ENCODE data around the gene IDE.
"Not testable (repeated sequence)": the region's sequence is repeated elsewhere in the genome, so short reads cannot be mapped to it uniquely, and the experiment has no call there.

Gene IDE

DNA sequence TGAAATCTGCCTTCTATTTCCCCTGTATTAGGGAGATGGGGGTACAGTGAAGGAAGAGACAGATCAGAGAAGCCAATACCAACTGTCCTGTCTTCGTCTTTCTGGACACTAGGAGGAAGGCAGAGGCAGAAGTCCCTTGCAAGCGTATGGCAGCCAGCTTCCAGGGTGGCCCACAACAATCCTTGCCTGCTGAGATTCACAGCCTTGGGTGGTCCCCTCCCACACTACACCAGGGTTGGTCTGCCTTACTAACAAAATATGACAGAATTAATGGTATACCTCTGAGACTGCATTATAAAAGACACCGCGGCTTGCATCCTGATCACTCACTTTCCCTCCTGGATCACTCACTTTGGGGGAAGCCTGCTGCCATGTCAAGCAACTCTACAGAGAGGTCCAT is 90.4 kb downstream of the IDE start:
- DNase-seq: no peak

DNA sequence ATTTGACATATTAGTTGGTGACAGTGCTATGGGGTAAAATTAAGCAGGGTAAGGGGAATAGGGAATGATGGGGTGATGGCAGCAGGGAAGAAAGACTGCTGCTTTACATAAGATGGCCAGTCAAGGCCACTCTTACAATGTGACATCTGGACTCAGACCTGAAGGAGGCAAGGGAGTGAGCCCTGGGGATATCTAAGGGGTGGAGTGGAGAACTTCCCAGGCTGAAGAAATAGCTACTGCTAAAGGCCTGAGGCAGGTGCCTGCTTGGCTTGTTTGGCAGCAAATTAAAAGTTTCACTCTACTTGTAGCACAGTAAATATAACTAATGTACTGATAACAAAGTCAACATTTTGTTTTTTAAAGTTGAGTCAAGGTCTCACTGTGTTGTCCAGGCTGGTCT is 93.5 kb downstream of the IDE start:
- no peak for DNase-seq

DNA sequence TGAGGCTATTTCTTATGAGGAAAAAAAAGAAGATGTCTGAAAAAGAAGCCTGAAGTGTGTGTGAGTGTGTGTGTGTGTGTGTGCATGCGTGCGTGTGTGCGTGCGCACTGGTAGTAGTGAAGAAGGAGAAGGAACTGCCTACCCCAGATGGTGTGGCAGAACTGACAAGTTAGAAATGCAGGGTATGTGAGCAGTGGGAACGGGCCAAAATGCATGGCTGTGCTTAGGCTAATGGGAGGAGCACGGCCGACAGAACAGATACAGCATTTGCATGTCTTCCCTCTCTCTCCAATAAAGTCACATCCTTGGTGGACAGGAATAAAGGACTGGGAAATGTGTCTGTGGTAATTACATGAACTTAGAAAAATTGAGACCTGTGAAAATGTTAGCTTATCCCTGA is 94.3 kb downstream of the IDE start:
- no peak for DNase-seq

GRCh38 chr10:92478536-92478935 is 95.4 kb downstream of the IDE start:
- DNase-seq: no peak

GRCh38 chr10:92475357-92475868 is 98.5 kb downstream of the IDE start:
- no peak for DNase-seq

DNA sequence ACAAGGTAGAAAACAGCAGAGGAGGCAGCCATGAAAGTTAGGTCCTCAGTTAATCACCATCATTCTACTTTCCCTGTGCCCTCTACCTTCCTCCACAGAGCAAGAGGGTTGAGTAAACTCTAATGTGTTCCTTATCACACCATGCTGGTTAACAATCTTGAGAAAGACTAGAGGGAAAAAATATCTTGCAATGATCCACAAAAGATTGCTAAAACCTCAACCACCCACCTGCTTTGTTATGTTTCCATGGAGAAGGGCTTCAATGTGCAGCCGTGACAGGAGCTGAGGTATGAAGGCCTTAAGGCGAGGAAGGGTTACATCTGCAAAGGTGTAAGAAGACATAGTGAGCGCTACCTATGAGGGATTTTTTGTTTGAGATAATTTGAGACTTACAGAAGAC is 103.9 kb downstream of the IDE start:
- DNase-seq: no peak

DNA sequence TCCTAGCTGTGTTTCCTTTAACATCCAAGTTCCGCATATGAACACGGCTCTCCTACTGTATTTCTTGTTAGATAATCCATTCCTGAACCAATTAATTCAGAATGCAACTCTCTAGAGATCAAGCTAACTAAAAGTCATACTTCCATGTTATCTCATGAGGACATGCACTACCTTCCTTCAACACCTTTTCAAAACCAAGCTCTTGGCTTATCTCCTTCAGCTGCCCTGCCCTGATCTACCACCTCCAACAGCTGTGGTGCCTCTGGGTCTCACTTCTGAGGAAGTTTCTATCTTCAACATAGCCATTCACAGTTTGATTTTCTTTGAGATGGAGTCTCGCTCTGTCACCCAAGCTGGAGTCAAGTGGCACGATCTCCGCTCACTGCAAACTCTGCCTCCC is 109.5 kb downstream of the IDE start:
- no peak for DNase-seq

DNA sequence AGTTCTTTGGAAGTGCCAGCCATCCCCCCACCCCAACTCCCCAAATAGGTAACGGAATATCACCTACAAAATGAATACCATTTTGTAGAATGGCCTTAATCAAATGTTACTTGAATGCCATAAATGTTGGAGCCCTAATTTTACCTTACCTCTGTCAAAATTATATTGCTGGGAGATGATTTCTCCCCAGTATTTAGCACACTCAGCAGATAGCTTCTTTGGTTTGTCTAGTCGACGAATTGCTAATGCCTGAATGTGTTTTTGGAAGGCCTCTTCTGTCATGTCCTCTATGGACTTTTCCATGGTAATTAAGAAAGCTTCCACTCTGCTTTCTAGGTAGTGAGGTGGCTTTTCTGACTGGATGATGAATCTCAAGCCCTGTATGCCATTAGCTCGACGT is 110.3 kb downstream of the IDE start:
- DNase-seq: no peak

GRCh38 chr10:92454955-92455354 is 118.9 kb downstream of the IDE start:
- DNase-seq: not testable (repeated sequence)

GRCh38 chr10:92452313-92452712 is 121.6 kb downstream of the IDE start:
- no peak for DNase-seq

DNA sequence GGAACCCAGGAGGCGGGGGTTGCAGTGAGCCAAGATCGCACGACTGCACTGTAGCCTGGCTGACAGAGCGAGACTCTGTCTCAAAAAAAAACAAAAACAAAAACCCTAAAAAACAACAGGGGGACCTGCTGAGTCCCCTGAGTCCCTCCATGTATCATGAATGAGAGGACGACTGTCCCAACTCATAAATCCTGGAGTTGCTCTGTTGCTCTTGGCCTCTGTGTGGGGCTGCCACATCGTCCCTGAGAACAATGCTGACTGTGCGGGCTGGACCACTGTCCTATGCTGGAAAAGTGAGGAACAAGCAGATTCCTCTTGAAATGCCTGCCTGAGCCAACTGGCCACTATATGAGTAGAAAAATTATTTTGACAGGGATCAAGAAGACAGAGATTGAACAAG is 122.5 kb downstream of the IDE start:
- no peak for DNase-seq

DNA sequence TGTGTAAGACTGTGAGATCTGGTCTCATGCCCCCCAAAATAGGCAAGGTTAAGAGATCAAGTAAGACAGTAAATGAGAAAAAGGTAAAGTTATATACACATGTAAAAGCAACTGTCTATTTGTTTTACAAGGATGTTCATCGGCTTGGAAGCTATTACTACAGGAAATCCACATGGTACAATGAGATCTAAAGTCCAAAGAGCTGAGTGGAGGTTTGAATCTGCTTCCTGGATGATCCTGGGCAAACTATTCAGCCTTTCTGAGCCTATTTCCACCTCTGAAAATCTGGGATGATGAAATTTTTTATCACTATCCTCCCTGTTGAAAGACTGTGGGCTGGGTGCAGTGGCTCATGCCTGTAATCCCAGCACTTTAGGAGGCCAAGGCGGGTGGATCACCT is 123.0 kb downstream of the IDE start:
- DNase-seq: no peak

- no peak for DNase-seq
Observed at GRCh38 chr10:92440578-92440977, 133.3 kb downstream of the IDE start.

DNA sequence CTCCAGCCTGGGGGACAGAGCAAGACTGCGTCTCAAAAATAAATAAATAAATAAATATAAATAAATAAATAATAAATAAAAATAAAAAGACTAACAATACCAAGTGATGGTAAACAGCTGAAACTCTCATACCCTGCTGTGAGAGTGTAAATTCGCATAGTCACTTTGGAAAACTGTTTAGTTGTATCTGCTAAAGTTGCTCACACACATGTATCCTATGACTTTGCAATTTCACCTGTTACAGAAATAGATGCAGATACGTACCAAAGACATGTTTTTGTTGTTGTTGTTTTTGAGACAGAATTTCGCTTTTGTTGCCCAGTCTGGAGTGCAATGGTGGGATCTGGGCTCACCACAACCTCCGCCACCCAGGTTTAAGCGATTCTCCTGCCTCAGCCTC is 135.7 kb downstream of the IDE start:
- no peak for DNase-seq

DNA sequence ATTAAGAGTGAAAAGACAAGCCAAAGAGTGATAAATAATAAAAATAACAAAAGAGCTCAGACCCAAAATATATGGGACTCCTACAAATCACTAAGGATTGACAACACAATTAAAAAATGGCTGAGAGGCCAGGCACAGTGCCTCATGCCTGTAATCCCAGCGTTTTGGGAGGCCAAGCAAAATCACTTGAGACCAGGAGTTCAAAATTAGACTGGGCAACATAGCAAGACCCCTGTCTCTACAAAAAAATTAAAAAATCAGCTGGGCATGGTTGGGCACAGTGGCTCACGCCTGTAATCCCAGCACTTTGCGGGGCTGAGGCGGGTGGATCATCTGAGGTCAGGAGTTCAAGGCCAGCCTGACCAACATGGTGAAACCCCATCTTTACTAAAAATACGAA is 137.3 kb downstream of the IDE start:
- DNase-seq: no peak

DNA sequence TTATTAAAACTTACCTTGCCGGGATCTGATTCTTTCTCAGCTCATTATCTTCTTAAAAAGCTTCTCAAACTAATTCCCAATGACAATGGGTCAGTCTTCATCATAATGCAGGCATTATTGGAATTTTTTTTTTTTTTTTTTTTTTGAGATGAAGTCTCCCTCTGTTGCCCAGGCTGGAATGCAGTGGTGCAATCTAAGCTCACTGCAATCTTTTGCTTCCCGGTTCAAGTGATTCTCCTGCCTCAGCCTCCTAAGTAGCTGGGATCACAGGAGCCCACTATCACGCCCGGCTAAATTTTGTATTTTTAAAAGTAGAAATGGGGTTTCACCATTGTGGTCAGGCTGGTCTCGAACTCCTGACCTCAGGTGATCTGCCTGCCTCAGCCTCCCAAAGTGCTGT is 137.8 kb downstream of the IDE start:
- not testable (repeated sequence) for DNase-seq

GRCh38 chr10:92434385-92434784 is 139.5 kb downstream of the IDE start:
- DNase-seq: no peak

- DNase-seq: no peak
Observed at GRCh38 chr10:92432596-92432995, 141.3 kb downstream of the IDE start.

DNA sequence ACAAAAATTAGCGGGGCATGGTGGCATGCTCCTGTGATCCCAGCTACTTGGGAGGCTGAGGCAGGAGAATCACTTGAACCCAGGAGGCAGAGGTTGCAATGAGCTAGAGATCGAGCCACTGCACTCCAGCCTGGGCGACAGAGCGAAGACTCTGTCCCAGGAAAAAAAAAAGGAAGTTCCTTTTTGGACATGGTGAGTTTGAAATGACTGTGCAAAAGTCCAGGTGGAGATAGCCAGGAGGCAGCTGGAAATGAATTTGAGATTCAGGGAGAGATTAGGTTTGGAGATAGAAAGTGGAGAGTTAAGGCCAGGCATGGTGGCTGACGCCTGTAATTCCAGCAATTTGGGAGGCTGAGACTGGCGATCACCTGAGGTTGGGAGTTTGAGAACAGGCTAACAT is 143.8 kb downstream of the IDE start:
- no peak for DNase-seq

GRCh38 chr10:92421550-92421949 is 152.3 kb downstream of the IDE start:
- DNase-seq: no peak

- DNase-seq: no peak
Observed at GRCh38 chr10:92420546-92421275, 153.2 kb downstream of the IDE start.

- DNase-seq: no peak
Observed at GRCh38 chr10:92419740-92420545, 153.9 kb downstream of the IDE start.

- DNase-seq: no peak
Observed at GRCh38 chr10:92418891-92419290, 155.0 kb downstream of the IDE start.

GRCh38 chr10:92418221-92418620 is 155.7 kb downstream of the IDE start:
- DNase-seq: no peak
